Gastroesophageal sphincter (tissue), 3 donors: ENCODE data around the gene SNTG2.

Experiments
- CTCF ChIP-seq, 4 experiments: fragments of 200-600 bp in 2 of 4; fragments of 450-650 bp in 2 of 4; sonication (generic) in 1 of 4; IDR thresholded peaks; one replicate each; pipeline ENCODE4 v1.5.1; 2017 to 2019; ENCODE audit warnings: antibody characterized with exemption in 4 of 4, mild to moderate bottlenecking in 2 of 4, moderate library complexity in 2 of 4
- POLR2A ChIP-seq, 2 donors: fragments of 450-650 bp; IDR thresholded peaks; one replicate each; pipeline ENCODE4 v1.6.1; 2017; ENCODE audit warnings: antibody characterized with exemption in 2 of 2, mild to moderate bottlenecking in 2 of 2, moderate library complexity in 1 of 2
- POLR2AphosphoS5 ChIP-seq: sonication (generic); formaldehyde crosslinking; IDR thresholded peaks from one replicate; pipeline ENCODE4 v1.6.1; 2017; ENCODE audit warnings: antibody characterized with exemption

- no peak for TF ChIP-seq POLR2AphosphoS5
- no peak for TF ChIP-seq POLR2A (IDR thresholded peaks at IDR 0.05)
- TF ChIP-seq CTCF (IDR thresholded peaks at IDR 0.05), result no peak
These were observed 258.6 kb downstream of the SNTG2 start for GRCh38 chr2:1209246-1209645.
